ENCODE data around the gene NDRG4. TPM values are rescaled to one million over a fixed set of nuclear protein-coding genes. Genes with fewer than 3 reads are reported as not detected.

The NDRG4 gene
- polyA plus RNA-seq, 1 of the 3 experiments (the other 2 are of a cell fraction) = 52.0 TPM

DNA sequence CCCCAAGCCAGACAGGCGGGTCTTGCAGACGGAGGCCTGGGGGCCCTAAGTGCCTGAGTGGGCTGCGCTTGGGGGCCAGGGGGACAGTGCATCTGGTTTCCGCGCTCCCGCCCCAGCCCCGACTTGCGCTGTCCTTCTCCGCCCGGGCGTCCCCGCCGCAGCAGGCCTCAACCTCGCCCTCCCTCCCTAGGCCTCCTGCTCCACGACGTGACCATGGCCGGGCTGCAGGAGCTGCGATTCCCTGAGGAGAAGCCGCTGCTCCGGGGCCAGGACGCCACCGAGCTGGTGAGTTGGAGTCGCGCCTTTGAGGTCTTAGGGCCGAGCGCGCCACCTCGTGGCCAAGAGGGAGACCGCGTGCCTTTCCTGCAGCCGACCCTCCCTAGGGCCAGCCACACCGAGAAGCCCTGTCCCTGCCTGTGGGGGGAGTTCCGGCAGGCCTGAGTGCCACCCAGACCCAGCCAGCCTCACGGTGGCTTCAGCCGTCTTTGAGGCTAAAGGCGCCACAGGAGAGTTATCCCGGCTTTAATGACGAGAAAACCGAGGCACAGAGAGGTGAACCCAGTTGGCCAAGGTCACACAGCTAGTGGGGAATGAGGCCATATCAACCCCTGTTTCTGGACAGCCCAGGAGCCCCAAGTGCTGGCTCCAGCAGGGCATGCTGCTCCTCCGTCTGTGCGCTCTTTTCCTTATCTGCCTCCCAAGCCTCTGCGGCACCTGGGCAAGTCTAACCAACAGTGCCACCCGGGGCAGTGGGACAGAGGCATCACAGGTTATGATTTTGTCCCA, 12.2 kb upstream of the NDRG4 start (continued):
- TF ChIP-seq, protein P1, sequence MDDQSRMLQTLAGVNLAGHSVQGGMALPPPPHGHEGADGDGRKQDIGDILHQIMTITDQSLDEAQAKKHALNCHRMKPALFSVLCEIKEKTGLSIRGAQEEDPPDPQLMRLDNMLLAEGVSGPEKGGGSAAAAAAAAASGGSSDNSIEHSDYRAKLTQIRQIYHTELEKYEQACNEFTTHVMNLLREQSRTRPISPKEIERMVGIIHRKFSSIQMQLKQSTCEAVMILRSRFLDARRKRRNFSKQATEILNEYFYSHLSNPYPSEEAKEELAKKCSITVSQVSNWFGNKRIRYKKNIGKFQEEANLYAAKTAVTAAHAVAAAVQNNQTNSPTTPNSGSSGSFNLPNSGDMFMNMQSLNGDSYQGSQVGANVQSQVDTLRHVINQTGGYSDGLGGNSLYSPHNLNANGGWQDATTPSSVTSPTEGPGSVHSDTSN (IDR thresholded peaks at IDR 0.05) = no peak
- TF ChIP-seq FOXJ3 (CRISPR knock-in tag; IDR thresholded peaks at IDR 0.05) = no peak
- 0 out of 2 replicates have a peak, but pooled peaks have one; percentile 14 for TF ChIP-seq RCOR1 (IDR thresholded peaks at IDR 0.05; ENCODE audit: low read length)
- TF ChIP-seq RAD21 (IDR thresholded peaks at IDR 0.05; ENCODE audit: low read length) = peak; percentile 97
- peak; percentile 87 for TF ChIP-seq CTCF (IDR thresholded peaks at IDR 0.05)
- no peak for TF ChIP-seq FOXM1 (IDR thresholded peaks at IDR 0.05; ENCODE audit: low read depth)
- TF ChIP-seq NFIC (IDR thresholded peaks at IDR 0.05; ENCODE audit: borderline replicate concordance) = no peak
- no peak for TF ChIP-seq TCF12 (IDR thresholded peaks at IDR 0.05)

DNA sequence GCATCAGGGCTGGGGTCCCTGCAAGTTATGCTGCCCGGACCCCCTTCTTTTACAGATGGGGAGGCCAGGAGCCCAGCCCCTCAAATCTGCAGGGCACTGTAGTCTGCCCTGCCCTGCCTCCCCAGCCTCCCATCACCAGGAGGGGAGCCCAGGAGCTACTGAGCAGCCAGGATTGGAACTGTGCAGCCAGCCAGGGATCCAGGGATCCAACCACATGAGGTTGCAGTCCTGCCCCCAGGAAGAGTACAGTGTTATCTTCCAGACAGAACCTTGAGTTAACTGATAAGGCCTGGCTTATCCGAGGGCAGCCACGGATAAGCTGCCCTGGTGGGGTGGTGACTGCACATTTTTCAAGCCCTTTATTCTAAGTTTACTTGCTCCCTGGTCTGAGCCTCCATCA, 11.4 kb upstream of the NDRG4 start:
- peak; percentile 60 for DNase-seq
- no peak overlapping the region for H3K4me3 ChIP-seq (ENCODE audit: low read depth in 2 of 2, low read length in 1 of 2)
- WGBS (ENCODE audit: low lambda C conversion rate) = 20% methylated on average over 1 of the region's 3 CpGs

GRCh38 chr16:58490065-58490464, 9.9 kb upstream of the NDRG4 start:
- Histone ChIP-seq H3K79me2 (ENCODE audit: insufficient read depth) (no peaks in the 10 kb centered on the region), H4K20me1 (ENCODE audit: insufficient read depth) (no peaks in the 10 kb centered on the region), H3K27ac (ENCODE audit: low read depth in 2 of 2, low read length in 1 of 2) (no peak overlapping the region), H3K4me2 (no peak overlapping the region), H3K4me3 (ENCODE audit: low read depth in 2 of 2, low read length in 1 of 2) (no peak overlapping the region), H3K9ac (no peak overlapping the region), H2AFZ (ENCODE audit: low read depth) (no peak overlapping the region), H3K4me1 (ENCODE audit: control insufficient read depth in 1 of 2, insufficient read depth in 2 of 2, low read depth in 1 of 2, low read length in 1 of 2) (peaks cover 0 to 30% of the 10 kb centered on the region in 2 experiments; a peak in 1 of 4 replicates), H3F3A (replicated peaks; ENCODE audit: insufficient read depth) (no peaks in the 10 kb centered on the region), H3K9me2 (no peaks in the 10 kb centered on the region), H3K9me3 (no peaks in the 10 kb centered on the region), H3K27me3 (ENCODE audit: insufficient read depth) (no peaks in the 10 kb centered on the region), H3K36me3 (replicated peaks in 1 of 2; ENCODE audit: control insufficient read depth in 1 of 2, insufficient read depth in 2 of 2, low read length in 1 of 2) (no peaks in the 10 kb centered on the region)
- no CpG with 5 or more reads among the region's 4 CpGs for WGBS (ENCODE audit: low lambda C conversion rate)
- ChIA-PET CTCF (interaction anchor here (13.4 kb wide), 1 partner anchor 148 kb away, joined by 542 read pairs; no protein-coding TSS in a partner anchor), POLR2A (interaction anchor here (0.5 kb wide), 1 partner anchor 367 kb away, joined by 5 read pairs; no protein-coding TSS in a partner anchor)
- DNase-seq = no peak
- TF ChIP-seq POLR2AphosphoS5 (IDR thresholded peaks at IDR 0.05; ENCODE audit: low read depth, low read length) = no peak
- TF ChIP-seq, protein P2, sequence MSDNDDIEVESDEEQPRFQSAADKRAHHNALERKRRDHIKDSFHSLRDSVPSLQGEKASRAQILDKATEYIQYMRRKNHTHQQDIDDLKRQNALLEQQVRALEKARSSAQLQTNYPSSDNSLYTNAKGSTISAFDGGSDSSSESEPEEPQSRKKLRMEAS (IDR thresholded peaks at IDR 0.05; ENCODE audit: low read depth) = no peak
- no peak for TF ChIP-seq CHD2 (IDR thresholded peaks at IDR 0.05; ENCODE audit: low read length, partially characterized antibody)
- no peak for TF ChIP-seq ELF1 (IDR thresholded peaks at IDR 0.05)
- no peak for TF ChIP-seq FOSL2 (IDR thresholded peaks at IDR 0.05; ENCODE audit: borderline replicate concordance, low read depth)
- no peak for TF ChIP-seq GABPA (IDR thresholded peaks at IDR 0.05; ENCODE audit: low read depth)
- TF ChIP-seq EZH2phosphoT487 (IDR thresholded peaks at IDR 0.05; ENCODE audit: borderline replicate concordance, low read depth) = no peak
- TF ChIP-seq RCOR1 (IDR thresholded peaks at IDR 0.05; ENCODE audit: low read length) = no peak
- no peak for TF ChIP-seq EP300 (IDR thresholded peaks at IDR 0.05; ENCODE audit: borderline replicate concordance in 1 of 2, low read depth in 1 of 2, low read length in 1 of 2)
- no peak for TF ChIP-seq MEF2A (IDR thresholded peaks at IDR 0.05; ENCODE audit: borderline replicate concordance, low read depth)
- TF ChIP-seq RXRA (IDR thresholded peaks at IDR 0.05; ENCODE audit: borderline replicate concordance, low read depth) = no peak
- no peak for TF ChIP-seq SIN3A (IDR thresholded peaks at IDR 0.05; ENCODE audit: borderline replicate concordance, low read depth, low read length)
- TF ChIP-seq, protein P3, sequence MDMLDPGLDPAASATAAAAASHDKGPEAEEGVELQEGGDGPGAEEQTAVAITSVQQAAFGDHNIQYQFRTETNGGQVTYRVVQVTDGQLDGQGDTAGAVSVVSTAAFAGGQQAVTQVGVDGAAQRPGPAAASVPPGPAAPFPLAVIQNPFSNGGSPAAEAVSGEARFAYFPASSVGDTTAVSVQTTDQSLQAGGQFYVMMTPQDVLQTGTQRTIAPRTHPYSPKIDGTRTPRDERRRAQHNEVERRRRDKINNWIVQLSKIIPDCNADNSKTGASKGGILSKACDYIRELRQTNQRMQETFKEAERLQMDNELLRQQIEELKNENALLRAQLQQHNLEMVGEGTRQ (IDR thresholded peaks at IDR 0.05; ENCODE audit: borderline replicate concordance, low read depth, low read length) = no peak

More for the DNA sequence above, 11.4 kb upstream of the NDRG4 start:
- no peak overlapping the region for H3K4me2 ChIP-seq
- H3K4me1 ChIP-seq (ENCODE audit: control insufficient read depth in 1 of 2, insufficient read depth in 2 of 2, low read depth in 1 of 2, low read length in 1 of 2) = peaks cover 0 to 20% of the 10 kb centered on the region in 2 experiments; a peak in 1 of 4 replicates
- CTCF ChIA-PET = interaction anchor here (0.6 to 13.4 kb wide), 34 partner anchors 8 to 330 kb away, joined by 3 to 542 read pairs (median 5); partner anchors contain the start of genes GINS3, NDRG4 and PRSS54
- no peak for TF ChIP-seq TEAD4 (IDR thresholded peaks at IDR 0.05; ENCODE audit: borderline replicate concordance, insufficient read depth)
- peak; percentile 35; the same call in 1 of the 2 replicates for TF ChIP-seq GATA2 (CRISPR knock-in tag; IDR thresholded peaks at IDR 0.05)
- H3K9me2 ChIP-seq = no peaks in the 10 kb centered on the region
- H3K9me3 ChIP-seq = no peaks in the 10 kb centered on the region
- POLR2A ChIA-PET = interaction anchor here (0.6 to 1.9 kb wide), 3 partner anchors 12 to 148 kb away, joined by 3 to 6 read pairs (median 3); partner anchors contain the start of gene NDRG4
- no peak overlapping the region for H2AFZ ChIP-seq (ENCODE audit: low read depth)
- no peaks in the 10 kb centered on the region for H3K36me3 ChIP-seq (replicated peaks in 1 of 2; ENCODE audit: control insufficient read depth in 1 of 2, insufficient read depth in 2 of 2, low read length in 1 of 2)
- no peak overlapping the region for H3K27ac ChIP-seq (ENCODE audit: low read depth in 2 of 2, low read length in 1 of 2)
- H3K27me3 ChIP-seq (ENCODE audit: insufficient read depth) = no peaks in the 10 kb centered on the region
- H3K79me2 ChIP-seq (ENCODE audit: insufficient read depth) = no peaks in the 10 kb centered on the region
- no peaks in the 10 kb centered on the region for H4K20me1 ChIP-seq (ENCODE audit: insufficient read depth)
- no peaks in the 10 kb centered on the region for H3F3A ChIP-seq (replicated peaks; ENCODE audit: insufficient read depth)
- H3K9ac ChIP-seq = no peak overlapping the region

Data from SK-N-SH (cell line).